SU-DHL-6 (cell line): Measurements from ENCODE around the gene SYDE2.

Source experiments
- CTCF ChIP-seq: fragments of 200-600 bp; sonication (generic); IDR thresholded peaks from one replicate; pipeline ENCODE4 v1.5.1; 2017; ENCODE audit warnings: antibody characterized with exemption, mild to moderate bottlenecking, low read length, moderate library complexity; ENCODE audit not compliant: insufficient read depth, poor library complexity, severe bottlenecking
- EZH2phosphoT487 ChIP-seq: fragments of 200-600 bp; sonication (generic), shearing (Covaris generic); conservative IDR thresholded peaks from 2 replicates; pipeline ENCODE4 v1.6.1; 2018; ENCODE audit warnings: mild to moderate bottlenecking, antibody characterized with exemption, low read length, moderate library complexity, mixed read lengths

GRCh38 chr1:85135392-85135798, 65.4 kb downstream of the SYDE2 start:
- TF ChIP-seq CTCF = no peak
- TF ChIP-seq EZH2phosphoT487 = no peak
